Measurements from ENCODE around the gene SPPL2B. TPM values are rescaled to one million over a fixed set of nuclear protein-coding genes. Genes with fewer than 3 reads are reported as not detected.
"Not testable (repeated sequence)": the region's sequence is repeated elsewhere in the genome, so short reads cannot be mapped to it uniquely, and the experiment has no call there.

The SPPL2B gene
- total RNA-seq, 1 donor from 2014 or later = 88.7 TPM

GRCh38 chr19:2336528-2337328, 8.2 kb downstream of the SPPL2B start:
- intact Hi-C loops (cut with micrococcal nuclease) = no loop called here

DNA sequence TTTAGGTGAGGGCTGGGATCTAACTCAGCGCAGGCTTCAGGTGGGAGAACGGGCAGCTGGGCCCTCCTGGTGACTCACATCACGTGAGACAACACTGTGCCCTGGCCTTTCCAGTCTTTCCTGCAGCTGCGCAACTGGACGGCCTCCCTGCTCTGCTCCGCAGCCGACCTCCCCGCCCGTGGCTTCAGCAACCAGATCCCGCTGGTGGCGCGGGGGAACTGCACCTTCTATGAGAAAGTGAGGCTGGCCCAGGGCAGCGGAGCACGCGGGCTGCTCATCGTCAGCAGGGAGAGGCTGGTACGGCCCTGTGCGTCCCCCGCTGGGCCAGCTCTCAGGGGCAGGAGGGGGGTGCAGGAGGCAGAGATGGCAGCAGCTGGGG, 8.8 kb downstream of the SPPL2B start:
- intact Hi-C loops (cut with micrococcal nuclease) = no loop called here

DNA sequence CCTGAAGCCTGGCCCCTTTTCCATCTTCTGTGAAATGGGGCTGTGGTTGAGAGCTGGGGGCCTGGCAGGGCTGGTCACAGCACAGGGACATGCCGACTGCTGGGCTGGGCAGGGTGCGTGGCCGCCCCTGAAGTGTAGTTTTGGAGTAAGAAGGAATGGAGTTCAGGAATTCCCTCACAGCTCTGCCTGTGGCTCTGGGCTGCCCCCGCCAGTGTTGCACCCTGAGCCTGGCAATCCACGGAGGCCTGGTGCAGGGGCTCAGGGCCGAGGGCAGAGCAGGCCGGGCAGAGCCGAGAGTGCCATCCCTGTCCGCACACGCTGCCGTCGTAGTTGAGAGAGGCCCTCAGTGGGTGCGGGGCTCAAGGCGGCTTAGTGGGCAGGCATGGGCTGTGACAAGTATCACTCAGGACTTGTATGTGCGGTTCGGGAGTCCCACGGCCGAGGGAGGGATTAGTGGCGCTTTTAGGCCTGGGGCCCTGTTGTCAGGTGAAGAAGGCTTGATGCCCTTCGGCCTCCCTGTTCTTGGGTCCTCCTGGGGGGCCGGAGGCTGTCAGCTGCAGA, 9.7 kb downstream of the SPPL2B start:
- intact Hi-C loops (cut with micrococcal nuclease) = no loop called here

- intact Hi-C loops (cut with micrococcal nuclease) = no loop called here
Observed at GRCh38 chr19:2338751-2339643, 10.5 kb downstream of the SPPL2B start.

- intact Hi-C loops (cut with micrococcal nuclease) = no loop called here
Observed at GRCh38 chr19:2339644-2340310, 11.3 kb downstream of the SPPL2B start.

- intact Hi-C loops (cut with micrococcal nuclease) = no loop called here
Observed at GRCh38 chr19:2340496-2341243, 12.2 kb downstream of the SPPL2B start.

GRCh38 chr19:2341244-2341751, 12.8 kb downstream of the SPPL2B start:
- intact Hi-C loops (cut with micrococcal nuclease) = no loop called here

DNA sequence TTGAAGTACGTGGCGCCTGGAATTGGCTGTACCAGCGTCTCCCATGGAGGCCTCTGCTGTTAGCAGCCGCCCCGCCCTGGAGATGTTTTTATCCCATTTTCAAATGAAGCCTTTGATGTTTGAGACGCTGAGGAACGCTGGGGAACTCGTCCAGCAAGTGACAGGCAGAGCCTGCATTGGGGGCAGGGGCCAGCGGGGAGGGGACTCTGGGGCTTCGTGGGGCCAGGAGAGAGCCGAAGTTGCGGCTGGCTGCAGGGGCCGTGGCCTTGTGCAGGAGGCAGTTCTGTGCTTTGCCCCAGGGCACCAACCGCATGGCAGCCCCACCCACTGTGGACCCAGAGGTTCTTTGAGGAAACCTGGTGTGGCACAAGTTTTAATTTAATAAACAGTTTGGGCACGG, 13.5 kb downstream of the SPPL2B start:
- intact Hi-C loops (cut with micrococcal nuclease) = no loop called here

DNA sequence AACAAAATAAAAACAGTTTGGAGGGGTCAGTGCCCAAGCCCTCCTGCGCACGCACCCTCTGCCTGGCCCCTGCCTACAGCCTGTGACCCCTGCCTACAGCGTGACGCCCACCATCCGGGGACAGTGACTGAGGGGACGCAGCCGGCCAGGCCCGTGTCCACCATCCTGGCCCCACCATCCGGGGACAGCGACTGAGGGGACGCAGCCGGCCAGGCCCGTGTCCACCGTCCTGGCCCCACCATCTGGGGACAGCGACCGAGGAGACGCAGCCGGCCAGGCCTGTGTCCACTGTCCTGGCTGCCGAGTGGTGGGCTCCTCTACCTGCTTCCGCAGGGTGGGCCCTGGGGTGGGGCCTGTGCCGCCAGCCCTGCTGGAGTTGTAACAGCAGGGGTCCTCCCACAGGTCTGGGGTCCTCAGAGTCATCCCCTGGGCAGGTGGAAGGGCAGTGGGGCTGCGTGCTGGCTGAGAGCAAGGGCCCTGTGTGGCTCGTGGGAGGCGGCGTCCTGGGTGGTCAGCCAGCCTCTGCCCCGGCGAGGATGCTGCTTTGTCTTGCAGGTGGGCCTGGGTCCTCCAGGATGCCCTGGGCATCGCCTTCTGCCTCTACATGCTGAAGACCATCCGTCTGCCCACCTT, 14.3 kb downstream of the SPPL2B start:
- intact Hi-C loops (cut with micrococcal nuclease) = no loop called here

GRCh38 chr19:2343289-2343982, 15.0 kb downstream of the SPPL2B start:
- intact Hi-C loops (cut with micrococcal nuclease) = no loop called here

DNA sequence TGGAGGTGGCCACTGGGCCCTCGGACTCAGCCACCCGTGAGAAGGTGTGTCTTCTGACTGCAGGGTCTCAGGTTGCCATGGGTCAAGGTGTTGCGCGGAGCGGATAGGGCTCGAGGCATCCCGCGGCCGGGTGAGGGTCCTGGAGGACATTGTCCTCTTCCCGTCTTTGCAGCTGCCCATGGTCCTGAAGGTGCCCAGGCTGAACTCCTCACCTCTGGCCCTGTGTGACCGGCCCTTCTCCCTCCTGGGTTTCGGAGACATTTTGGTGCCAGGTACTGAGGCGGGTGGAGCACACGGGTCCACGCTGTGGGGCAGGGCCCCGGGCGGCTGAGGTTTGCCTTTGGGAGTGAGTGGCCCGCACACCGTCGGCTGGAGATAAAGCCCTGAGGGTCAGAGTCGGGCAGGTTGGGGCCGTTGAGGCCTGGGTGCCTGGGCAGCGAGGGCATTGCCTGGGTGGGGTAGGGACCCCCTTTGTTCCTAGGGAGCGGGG, 15.9 kb downstream of the SPPL2B start:
- intact Hi-C loops (cut with micrococcal nuclease) = no loop called here

- intact Hi-C loops (cut with micrococcal nuclease) = no loop called here
Observed at GRCh38 chr19:2345076-2345475, 16.6 kb downstream of the SPPL2B start.

GRCh38 chr19:2345794-2346663, 17.5 kb downstream of the SPPL2B start:
- intact Hi-C loops (cut with micrococcal nuclease) = no loop called here

- intact Hi-C loops (cut with micrococcal nuclease) = not testable (repeated sequence)
Observed at GRCh38 chr19:2349818-2350217, 21.3 kb downstream of the SPPL2B start.

- intact Hi-C loops (cut with micrococcal nuclease) = no loop called here
Observed at GRCh38 chr19:2350656-2351055, 22.2 kb downstream of the SPPL2B start.

GRCh38 chr19:2351591-2351990, 23.1 kb downstream of the SPPL2B start:
- intact Hi-C loops (cut with micrococcal nuclease) = no loop called here

DNA sequence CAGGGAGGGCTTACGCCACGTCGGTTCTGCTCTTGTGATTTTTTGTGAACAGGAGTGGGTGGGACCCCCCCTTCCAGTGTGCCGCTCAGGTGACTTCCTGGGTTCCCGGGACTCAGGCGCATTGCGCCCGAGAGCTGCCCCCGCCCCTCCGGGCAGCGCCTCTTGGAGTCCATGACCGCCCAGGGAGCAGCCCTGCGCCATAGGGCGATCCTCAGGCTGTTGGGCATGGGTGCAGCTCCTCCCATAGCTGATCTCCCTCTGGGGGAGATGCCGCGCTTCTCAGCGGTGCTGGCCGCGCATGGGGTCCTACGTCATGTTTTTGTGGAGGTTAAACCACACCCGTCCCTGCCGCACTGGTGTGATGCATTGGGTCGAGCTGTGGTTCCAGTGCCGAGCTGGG, 23.6 kb downstream of the SPPL2B start:
- intact Hi-C loops (cut with micrococcal nuclease) = no loop called here

DNA sequence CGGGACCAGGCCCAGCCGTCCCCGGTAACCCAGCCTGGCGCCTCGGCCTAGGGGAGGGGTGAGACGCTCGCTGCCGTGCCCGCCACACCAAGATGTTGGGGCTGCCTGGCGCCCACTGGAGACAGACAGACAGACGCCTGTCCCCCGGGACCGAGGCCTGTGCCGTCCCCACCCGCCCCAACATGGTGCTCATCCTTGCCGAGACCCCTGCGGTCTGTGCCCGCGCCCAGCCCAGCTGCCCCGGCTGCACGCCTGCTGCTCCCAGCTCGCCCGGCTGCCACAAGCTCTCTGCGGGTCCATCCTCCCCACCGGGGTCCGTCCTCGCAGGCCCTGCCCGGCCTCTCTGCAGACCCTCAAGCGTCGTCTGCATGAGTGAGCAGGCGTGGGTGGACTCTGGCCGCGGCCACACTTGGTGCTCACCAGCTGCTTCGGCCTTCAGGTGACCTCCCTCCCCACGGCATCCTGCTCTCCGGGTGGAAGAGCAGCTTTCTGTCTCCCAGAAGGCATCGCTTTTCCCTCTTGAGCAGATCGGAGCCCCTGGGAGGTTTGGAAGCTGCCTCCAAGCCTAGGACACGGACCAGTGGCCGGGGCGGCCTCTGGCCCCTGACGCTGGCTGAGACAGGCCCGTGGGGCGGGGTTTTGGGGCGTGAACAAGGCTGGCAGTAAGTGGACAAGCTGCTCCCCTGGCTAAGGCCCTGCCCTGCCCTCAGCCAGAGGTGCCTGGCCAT, 24.8 kb downstream of the SPPL2B start:
- intact Hi-C loops (cut with micrococcal nuclease) = no loop called here

Measured in T-helper 1 cell treated with Interleukin-12 subunit alpha and Interleukin-12 subunit beta and Interleukin-4 antibody, amounts not matched to agents 30 ng/mL and 1 ng/mL, for 36 hours (primary cell).